Naive B cell (primary cell): Measurements from ENCODE around the gene SPTBN1. TPM values are rescaled to one million over a fixed set of nuclear protein-coding genes. Genes with fewer than 3 reads are reported as not detected.

Experiments
- ATAC-seq, 2 donors: fragments of 150-1000 bp; cut with Tn5 transposase; 2 replicates each; pipeline ENCODE4 v1.10.0; 2021; ENCODE audit warnings: low read depth in 2 of 2, mild to moderate bottlenecking in 2 of 2, moderate library complexity in 2 of 2
- DNase-seq: peaks from one replicate; pipeline ENCODE4 v3.0.0; 2022
- H3K27ac Mint-ChIP-seq, 6 donors: one replicate each; pipeline ENCODE4 v1.8.0; 2020 to 2022; ENCODE audit warnings: mild to moderate bottlenecking in 6 of 6, mixed read lengths in 6 of 6, moderate library complexity in 5 of 6, inconsistent platforms in 2 of 6
- H3K27me3 Mint-ChIP-seq, 3 donors: one replicate each; pipeline ENCODE4 v1.8.0; 2021 to 2022; ENCODE audit warnings: mixed read lengths in 3 of 3, mild to moderate bottlenecking in 1 of 3
- H3K36me3 Mint-ChIP-seq, 2 donors: one replicate each; pipeline ENCODE4 v1.8.0; 2020 to 2022; ENCODE audit warnings: mixed read lengths in 2 of 2, inconsistent platforms in 1 of 2, mild to moderate bottlenecking in 1 of 2
- H3K4me1 Mint-ChIP-seq, 3 donors: one replicate each; pipeline ENCODE4 v1.8.0; 2020 to 2022; ENCODE audit warnings: mixed read lengths in 3 of 3, inconsistent platforms in 1 of 3, mild to moderate bottlenecking in 1 of 3, moderate library complexity in 1 of 3
- H3K4me3 Mint-ChIP-seq, 8 donors: one replicate each; pipeline ENCODE4 v1.8.0; 2020 to 2022; ENCODE audit warnings: mild to moderate bottlenecking in 8 of 8, mixed read lengths in 8 of 8, moderate library complexity in 8 of 8, inconsistent platforms in 2 of 8
- H3K9me3 Mint-ChIP-seq, 7 donors: one replicate each; pipeline ENCODE4 v1.8.0; 2020 to 2022; ENCODE audit warnings: mixed read lengths in 7 of 7, mild to moderate bottlenecking in 5 of 7, inconsistent platforms in 2 of 7, moderate library complexity in 1 of 7
- polyA plus RNA-seq, 6 donors: library from polyadenylated mRNA; unstranded; fragments of 300-500 nt; fragmentation: Illumina TruSeq; gene quantifications; one replicate each; pipeline ENCODE4 v1.2.3, GENCODE V29; 2021; ENCODE audit warnings: low read depth in 6 of 6

SPTBN1 gene
- polyA plus RNA-seq, 6 donors from 2014 or later = 4.1 to 72.6 (median 24.2) TPM

GRCh38 chr2:54659527-54659926, 203.4 kb downstream of the SPTBN1 start:
- no peak overlapping the region for H3K4me3 Mint-ChIP-seq
- ATAC-seq (no peak), DNase-seq (no peak)
- no peaks in the 10 kb centered on the region for H3K27me3 Mint-ChIP-seq
- peaks cover 0 to 2% (median 0%) of the 10 kb centered on the region in 3 donors for H3K4me1 Mint-ChIP-seq
- no peaks in the 10 kb centered on the region for H3K9me3 Mint-ChIP-seq
- H3K36me3 Mint-ChIP-seq = peaks cover 50 to 54% of the 10 kb centered on the region in 2 donors
- H3K27ac Mint-ChIP-seq = peak overlapping the region in 3 of 6 donors; percentile 35 to 92 (median 86)

- no peak overlapping the region for H3K4me3 Mint-ChIP-seq
- peak overlapping the region in 2 of 6 donors; percentile 66 to 81 for H3K27ac Mint-ChIP-seq
- ATAC-seq = no peak
- H3K27me3 Mint-ChIP-seq = no peaks in the 10 kb centered on the region
- H3K36me3 Mint-ChIP-seq = peaks cover 51 to 55% of the 10 kb centered on the region in 2 donors
- no peak for DNase-seq
- H3K4me1 Mint-ChIP-seq = peaks cover 0 to 5% (median 2%) of the 10 kb centered on the region in 3 donors
- no peaks in the 10 kb centered on the region for H3K9me3 Mint-ChIP-seq
Measured at GRCh38 chr2:54660752-54661151, 204.6 kb downstream of the SPTBN1 start.

- H3K27ac Mint-ChIP-seq = peak overlapping the region in 2 of 6 donors; percentile 9 to 36
- H3K4me3 Mint-ChIP-seq = no peak overlapping the region
Measured at GRCh38 chr2:54663424-54664030, 207.4 kb downstream of the SPTBN1 start.

GRCh38 chr2:54664238-54664786, 208.2 kb downstream of the SPTBN1 start:
- Mint-ChIP-seq H3K4me1 (peaks cover 0 to 5% (median 0%) of the 10 kb centered on the region in 3 donors), H3K27me3 (no peaks in the 10 kb centered on the region), H3K27ac (peak overlapping the region in 1 of 6 donors; percentile 69), H3K36me3 (peaks cover 46 to 52% of the 10 kb centered on the region in 2 donors), H3K4me3 (no peak overlapping the region), H3K9me3 (no peaks in the 10 kb centered on the region)
- no peak for ATAC-seq
- DNase-seq = no peak

More at GRCh38 chr2:54663424-54664030, 207.4 kb downstream of the SPTBN1 start:
- no peak for ATAC-seq
- DNase-seq = no peak
- Mint-ChIP-seq H3K27me3 (no peaks in the 10 kb centered on the region), H3K4me1 (peaks cover 0 to 5% (median 0%) of the 10 kb centered on the region in 3 donors), H3K9me3 (no peaks in the 10 kb centered on the region), H3K36me3 (peaks cover 46 to 52% of the 10 kb centered on the region in 2 donors)

GRCh38 chr2:54665436-54665856, 209.3 kb downstream of the SPTBN1 start:
- Mint-ChIP-seq H3K4me1 (peaks cover 0 to 5% (median 0%) of the 10 kb centered on the region in 3 donors), H3K4me3 (no peak overlapping the region), H3K36me3 (peaks cover 41% of the 10 kb centered on the region in 2 donors), H3K9me3 (no peaks in the 10 kb centered on the region), H3K27me3 (no peaks in the 10 kb centered on the region), H3K27ac (peak overlapping the region in 1 of 6 donors; percentile 77)
- ATAC-seq (peak; percentile 48 to 56), DNase-seq (peak; percentile 32)

- H3K27me3 Mint-ChIP-seq = no peaks in the 10 kb centered on the region
- H3K4me3 Mint-ChIP-seq = no peak overlapping the region
- peaks cover 0 to 5% (median 0%) of the 10 kb centered on the region in 3 donors for H3K4me1 Mint-ChIP-seq
- DNase-seq = no peak
- peak overlapping the region in 2 of 6 donors; percentile 54 to 61 for H3K27ac Mint-ChIP-seq
- H3K9me3 Mint-ChIP-seq = no peaks in the 10 kb centered on the region
- no peak for ATAC-seq
- peaks cover 41 to 46% of the 10 kb centered on the region in 2 donors for H3K36me3 Mint-ChIP-seq
Measured at GRCh38 chr2:54666131-54666633, 210.1 kb downstream of the SPTBN1 start.

- Mint-ChIP-seq H3K4me1 (peaks cover 0 to 5% (median 0%) of the 10 kb centered on the region in 3 donors), H3K9me3 (no peaks in the 10 kb centered on the region), H3K27me3 (no peaks in the 10 kb centered on the region), H3K27ac (peak overlapping the region in 3 of 6 donors; percentile 19 to 88 (median 75)), H3K4me3 (no peak overlapping the region), H3K36me3 (peaks cover 41 to 42% of the 10 kb centered on the region in 2 donors)
- ATAC-seq (no peak), DNase-seq (no peak)
Measured at GRCh38 chr2:54666634-54667265, 210.6 kb downstream of the SPTBN1 start.

- H3K4me1 Mint-ChIP-seq = peaks cover 0 to 5% (median 1%) of the 10 kb centered on the region in 3 donors
- no peaks in the 10 kb centered on the region for H3K27me3 Mint-ChIP-seq
- H3K4me3 Mint-ChIP-seq = no peak overlapping the region
- peaks cover 38 to 39% of the 10 kb centered on the region in 2 donors for H3K36me3 Mint-ChIP-seq
- H3K9me3 Mint-ChIP-seq = no peaks in the 10 kb centered on the region
- ATAC-seq (no peak), DNase-seq (no peak)
- peak overlapping the region in 3 of 6 donors; percentile 6 to 30 (median 29) for H3K27ac Mint-ChIP-seq
Measured at GRCh38 chr2:54667266-54667639, 211.1 kb downstream of the SPTBN1 start.

- Mint-ChIP-seq H3K4me3 (no peak overlapping the region), H3K9me3 (no peaks in the 10 kb centered on the region), H3K27me3 (no peaks in the 10 kb centered on the region), H3K27ac (peak overlapping the region in 5 of 6 donors; percentile 11 to 90 (median 69)), H3K36me3 (peaks cover 31 to 32% of the 10 kb centered on the region in 2 donors), H3K4me1 (peaks cover 7 to 12% (median 9%) of the 10 kb centered on the region in 3 donors)
- no peak for ATAC-seq
- DNase-seq = no peak
Measured at GRCh38 chr2:54667726-54668650, 211.9 kb downstream of the SPTBN1 start.

- ATAC-seq (no peak), DNase-seq (no peak)
- Mint-ChIP-seq H3K9me3 (no peaks in the 10 kb centered on the region), H3K27me3 (no peaks in the 10 kb centered on the region), H3K4me3 (no peak overlapping the region), H3K36me3 (peaks cover 29% of the 10 kb centered on the region in 2 donors), H3K4me1 (peaks cover 14 to 19% (median 16%) of the 10 kb centered on the region in 3 donors), H3K27ac (peak overlapping the region in 1 of 6 donors; percentile 80)
Measured at GRCh38 chr2:54668711-54669110, 212.6 kb downstream of the SPTBN1 start.

- H3K27me3 Mint-ChIP-seq = no peaks in the 10 kb centered on the region
- peak overlapping the region in 1 of 8 donors; percentile 78 for H3K4me3 Mint-ChIP-seq
- H3K9me3 Mint-ChIP-seq = no peaks in the 10 kb centered on the region
- peaks cover 21% of the 10 kb centered on the region in 2 donors for H3K36me3 Mint-ChIP-seq
- DNase-seq = no peak
- peaks cover 15 to 20% (median 19%) of the 10 kb centered on the region in 3 donors for H3K4me1 Mint-ChIP-seq
- H3K27ac Mint-ChIP-seq = peak overlapping the region in 3 of 6 donors; percentile 21 to 87 (median 54)
- no peak for ATAC-seq
Measured at GRCh38 chr2:54669677-54670484, 213.8 kb downstream of the SPTBN1 start.

GRCh38 chr2:54670485-54671009, 214.4 kb downstream of the SPTBN1 start:
- Mint-ChIP-seq H3K36me3 (peaks cover 15% of the 10 kb centered on the region in 2 donors), H3K27me3 (no peaks in the 10 kb centered on the region), H3K27ac (peak overlapping the region in 4 of 6 donors; percentile 1 to 87 (median 22)), H3K4me3 (peak overlapping the region in 1 of 8 donors; percentile 78), H3K4me1 (peaks cover 15 to 20% (median 15%) of the 10 kb centered on the region in 3 donors), H3K9me3 (no peaks in the 10 kb centered on the region)
- ATAC-seq = no peak
- DNase-seq = no peak
